Inferior parietal cortex (tissue), 1 donor: Measurements from ENCODE around the gene FAM236D.
"Not testable (repeated sequence)": the region's sequence is repeated elsewhere in the genome, so short reads cannot be mapped to it uniquely, and the experiment has no call there.

Source experiments
- DNase-seq: peaks from one replicate; pipeline ENCODE4 v3.0.0-alpha.2; 2016; ENCODE audit errors: extremely low spot score

The FAM236D gene

GRCh38 chrX:72808110-72808509, at the start of gene FAM236D:
FAM236D (minus strand) TSS chrX:72808210; CDS start chrX:72808110, 100 bp downstream.
- not testable (repeated sequence) for DNase-seq

- DNase-seq, result not testable (repeated sequence)
Measured at GRCh38 chrX:72837532-72837931, 29.5 kb upstream of the FAM236D start.

- DNase-seq, result not testable (repeated sequence)
Measured at GRCh38 chrX:72830701-72831100, 22.7 kb upstream of the FAM236D start.

- DNase-seq, result not testable (repeated sequence)
Measured at GRCh38 chrX:72790390-72790789, 17.6 kb downstream of the FAM236D start.

- not testable (repeated sequence) for DNase-seq
Measured at GRCh38 chrX:72788142-72788541, 19.9 kb downstream of the FAM236D start.

- not testable (repeated sequence) for DNase-seq
Measured at GRCh38 chrX:72783964-72784363, 24.0 kb downstream of the FAM236D start.

GRCh38 chrX:72783365-72783936, 24.6 kb downstream of the FAM236D start:
- not testable (repeated sequence) for DNase-seq

- not testable (repeated sequence) for DNase-seq
Measured at GRCh38 chrX:72782560-72782959, 25.4 kb downstream of the FAM236D start, which contains the start of gene FAM236B. FAM236B (minus strand) TSS chrX:72782660; CDS start chrX:72782560, 100 bp downstream.

GRCh38 chrX:72778146-72778545, 29.9 kb downstream of the FAM236D start:
- DNase-seq, result not testable (repeated sequence)

- not testable (repeated sequence) for DNase-seq
Measured at GRCh38 chrX:72777467-72777790, 30.6 kb downstream of the FAM236D start.

GRCh38 chrX:72776653-72777466, 31.1 kb downstream of the FAM236D start, which contains the start of gene DMRTC1B:
DMRTC1B (plus strand) TSS chrX:72776890; CDS start chrX:72845136, 68,246 bp downstream.
- not testable (repeated sequence) for DNase-seq

- DNase-seq, result not testable (repeated sequence)
Measured at GRCh38 chrX:72760454-72760853, 47.6 kb downstream of the FAM236D start.
